Retina (tissue), 1 donor: ENCODE results near the gene NT5C2.
"Not testable (repeated sequence)": the region's sequence is repeated elsewhere in the genome, so short reads cannot be mapped to it uniquely, and the experiment has no call there.

Experiments used
- DNase-seq: peaks from one replicate; pipeline ENCODE4 v3.0.0-alpha.2; 2016

NT5C2 gene

DNA sequence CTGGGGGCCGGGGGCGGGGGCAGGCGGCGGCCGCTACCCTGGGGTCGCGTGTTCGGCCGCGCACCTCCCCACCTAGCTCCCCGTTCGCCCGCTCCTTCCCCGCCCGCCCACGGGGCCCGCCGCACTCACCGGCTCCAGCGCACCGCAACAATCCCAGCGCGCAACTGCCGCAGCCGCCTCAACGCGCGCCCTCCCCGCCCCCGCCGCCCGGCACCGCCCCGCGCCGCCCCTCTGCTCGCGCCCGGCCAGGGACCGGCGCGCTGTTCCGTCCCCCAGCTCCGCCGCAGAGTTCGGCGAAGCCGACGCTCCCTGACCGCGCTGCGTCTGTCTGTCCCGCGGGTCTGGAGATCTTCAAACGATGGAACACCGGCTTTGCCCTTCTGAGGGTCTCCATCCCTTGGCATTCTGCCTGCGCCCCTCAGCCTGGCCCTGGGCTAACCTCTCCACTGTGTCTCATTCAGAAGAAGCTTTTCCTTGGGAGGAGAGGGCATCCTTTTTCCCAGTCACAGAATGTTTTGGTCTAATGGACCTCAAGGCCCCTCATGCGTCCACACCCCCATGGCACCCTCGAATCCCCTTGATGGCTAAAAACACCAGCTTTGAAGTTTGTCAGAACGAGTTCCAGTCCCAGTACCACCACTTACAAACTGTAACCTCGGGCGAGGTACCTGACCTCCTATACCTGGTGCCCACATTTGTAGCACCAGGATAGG, at the start of gene NT5C2:
Gene NT5C2, minus strand, starts transcription at position 166 of the 713 bp plus-strand sequence. CDS start 18,314 bp downstream, outside the sequence.
- peak; percentile 82 for DNase-seq

DNA sequence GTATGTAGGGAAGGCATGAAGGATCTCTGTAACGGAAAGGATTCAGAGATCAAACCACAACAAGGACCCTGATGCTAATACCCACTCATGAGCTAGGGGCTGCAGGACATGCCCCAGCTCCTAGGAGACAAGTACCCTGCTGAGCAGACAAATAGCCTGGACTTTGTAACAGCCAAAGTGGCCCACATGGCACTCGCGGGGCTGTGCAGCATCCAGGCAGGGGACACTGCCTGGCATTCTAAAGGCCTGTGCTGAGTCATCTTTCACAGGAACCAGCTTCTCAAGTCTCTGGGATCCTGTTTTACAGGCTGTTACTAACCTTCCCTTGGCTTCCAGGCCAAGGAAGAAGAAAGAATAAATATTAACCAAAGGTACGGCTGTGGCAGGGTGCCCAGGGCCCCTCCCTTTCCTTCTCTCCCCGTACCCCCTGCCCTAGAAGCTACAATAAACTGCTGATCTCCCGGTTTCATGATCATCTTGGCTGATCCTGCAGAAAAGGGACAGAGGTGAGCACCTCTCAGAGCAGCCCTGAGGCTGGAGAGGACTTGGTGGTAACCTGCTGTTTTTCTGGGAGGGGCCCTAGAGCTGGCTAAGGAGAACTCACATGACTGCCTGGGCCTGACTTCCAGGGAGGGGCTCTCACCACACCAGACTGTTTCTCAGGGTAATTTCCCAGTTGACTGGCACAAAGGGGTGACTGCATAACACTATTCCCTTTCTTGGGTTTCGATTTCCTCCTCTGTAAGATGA, 48.4 kb upstream of the NT5C2 start:
- DNase-seq, result peak; percentile 15

- DNase-seq, result no peak
These were observed 45.6 kb upstream of the NT5C2 start for GRCh38 chr10:103238506-103239252.

DNA sequence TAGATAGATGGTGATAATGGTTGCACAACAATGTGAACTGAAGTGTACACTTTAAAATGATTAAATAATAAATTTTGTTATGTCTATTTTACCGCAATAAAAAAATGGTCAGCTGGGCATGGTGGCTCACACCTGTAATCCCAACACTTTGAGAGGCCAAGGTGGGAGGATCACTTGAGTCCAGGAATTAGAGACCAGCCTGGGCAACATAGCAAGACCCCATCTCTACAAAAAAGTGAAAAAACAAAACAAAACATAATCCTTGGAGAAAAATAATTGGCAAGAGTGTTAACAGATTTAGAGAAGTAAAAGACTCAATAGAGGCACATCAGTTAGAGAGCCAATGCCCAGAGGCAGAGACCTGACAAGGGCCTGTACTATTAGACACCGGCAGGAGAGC, 42.7 kb upstream of the NT5C2 start:
- DNase-seq, result no peak

GRCh38 chr10:103232772-103233488, 39.9 kb upstream of the NT5C2 start:
- DNase-seq, result no peak

DNA sequence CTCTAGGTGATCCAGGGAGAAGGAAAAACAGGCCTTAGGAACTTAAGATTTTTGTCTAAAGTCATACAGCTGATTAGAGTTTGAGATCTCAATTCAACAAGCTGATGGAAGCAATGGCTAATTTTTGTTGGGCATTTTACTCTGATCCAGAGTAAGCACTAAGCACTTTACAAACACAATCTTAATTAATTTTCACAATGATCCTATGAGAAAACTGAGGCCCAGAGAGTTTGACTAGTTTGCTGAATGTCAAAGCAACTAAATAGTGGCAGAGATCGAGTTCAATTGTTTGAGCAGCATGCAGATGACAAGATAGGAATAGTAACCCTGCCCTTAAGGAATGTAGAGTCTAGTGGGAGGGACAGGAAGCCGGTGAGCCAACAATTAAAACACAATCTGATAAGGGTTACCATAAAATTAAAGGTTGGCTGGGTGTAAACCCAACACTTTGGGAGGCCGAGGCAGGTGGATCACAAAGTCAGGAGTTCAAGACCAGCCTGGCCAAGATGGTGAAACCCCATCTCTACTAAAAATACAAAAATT, 39.1 kb upstream of the NT5C2 start:
- DNase-seq, result no peak

- peak; percentile 12 for DNase-seq
These were observed 38.0 kb upstream of the NT5C2 start for GRCh38 chr10:103231047-103231551.

DNA sequence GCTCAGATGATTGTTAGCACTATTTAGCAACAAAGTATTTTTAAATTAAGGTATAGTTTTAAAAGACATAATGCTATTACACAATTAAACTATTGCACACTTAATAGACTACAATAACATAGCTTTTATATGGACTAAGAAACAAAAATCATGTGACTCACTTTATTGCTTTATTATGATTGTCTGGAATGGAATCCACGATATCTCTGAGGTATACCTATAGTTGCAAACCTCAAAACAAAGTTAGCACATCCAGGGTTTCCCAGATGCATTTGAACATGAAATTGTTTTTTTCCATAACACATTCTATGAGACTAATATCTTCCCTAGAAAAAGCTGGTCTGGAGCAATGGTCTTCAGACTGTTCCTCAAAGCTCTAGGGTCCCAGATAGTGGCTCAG, 34.3 kb upstream of the NT5C2 start:
- DNase-seq, result no peak

DNA sequence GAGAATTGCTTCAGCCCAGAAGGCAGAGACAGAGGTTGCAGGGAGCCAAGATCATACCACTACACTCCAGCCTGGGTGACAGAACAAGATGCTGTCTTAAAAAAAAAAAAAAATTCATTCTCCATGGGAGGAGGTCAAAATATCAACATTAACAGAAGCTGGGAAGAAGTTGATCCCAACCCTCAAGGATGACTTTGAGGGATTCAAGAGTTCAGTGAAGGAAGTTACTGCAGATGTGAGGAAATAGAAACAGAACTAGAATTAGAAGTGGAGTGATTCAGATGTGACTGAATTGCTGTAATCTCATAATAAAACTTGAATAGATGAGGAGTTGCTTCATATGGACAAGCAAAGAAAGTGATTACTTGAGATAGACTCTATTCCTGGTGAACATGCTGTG, 32.9 kb upstream of the NT5C2 start:
- DNase-seq, result no peak

DNA sequence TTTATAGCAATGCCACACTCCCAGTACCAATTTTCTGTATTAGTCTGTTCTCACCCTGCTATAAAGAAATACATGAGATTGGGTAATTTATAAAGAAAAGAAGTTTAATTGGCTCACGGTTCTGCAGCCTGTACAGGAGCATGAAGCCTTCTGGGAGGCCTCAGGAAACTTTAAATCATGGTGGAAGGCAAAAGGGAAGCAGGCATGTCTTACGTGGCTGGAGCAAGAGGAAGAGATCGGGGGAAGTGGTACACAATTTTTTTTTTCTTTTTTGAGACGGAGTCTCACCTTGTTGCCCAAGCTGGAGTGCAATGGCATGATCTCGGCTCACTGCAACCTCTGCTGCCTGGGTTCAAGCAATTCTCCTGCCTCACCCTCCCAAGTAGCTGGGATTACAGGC, 31.6 kb upstream of the NT5C2 start:
- not testable (repeated sequence) for DNase-seq

- no peak for DNase-seq
These were observed 31.1 kb upstream of the NT5C2 start for GRCh38 chr10:103224133-103224532.

DNA sequence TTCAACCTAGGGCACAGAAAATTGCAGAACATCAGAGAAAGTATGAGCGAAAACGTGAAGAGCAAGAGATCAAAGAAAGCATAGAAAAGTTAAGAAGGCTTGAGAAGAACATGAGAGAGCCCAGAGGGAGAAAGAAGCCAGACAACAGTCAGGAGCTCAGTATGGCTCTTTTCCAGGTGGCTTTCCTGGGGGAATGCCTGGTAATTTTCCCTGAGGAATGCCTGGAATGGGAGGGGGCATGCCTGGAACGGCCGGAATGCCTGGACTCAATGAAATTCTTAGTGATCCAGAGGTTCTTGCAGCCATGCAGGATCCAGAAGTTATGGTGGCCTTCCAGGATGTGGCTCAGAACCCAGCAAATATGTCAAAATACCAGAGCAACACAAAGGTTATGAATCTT, 23.3 kb upstream of the NT5C2 start:
- DNase-seq, result not testable (repeated sequence)

DNA sequence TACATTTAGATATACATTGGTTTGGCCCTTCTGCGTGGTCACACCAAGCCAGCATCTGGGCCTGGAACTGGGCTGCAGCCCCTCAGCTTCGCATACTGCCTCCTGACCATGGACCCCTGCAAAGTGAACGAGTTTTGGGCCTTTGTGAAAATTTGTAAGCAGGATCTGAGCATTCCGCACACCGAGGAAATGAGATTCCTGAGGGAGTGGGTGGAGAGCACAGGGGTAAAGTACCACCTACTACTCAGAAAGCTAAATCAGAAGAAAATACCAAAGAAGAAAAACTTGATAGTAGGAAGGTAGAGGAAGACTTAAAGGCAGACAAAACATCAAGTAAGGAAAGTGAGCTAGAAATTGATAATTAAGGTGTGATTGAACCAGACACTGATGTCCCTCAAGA, 22.5 kb upstream of the NT5C2 start:
- DNase-seq, result no peak

- DNase-seq, result not testable (repeated sequence)
These were observed 17.2 kb upstream of the NT5C2 start for GRCh38 chr10:103210262-103210661.

- not testable (repeated sequence) for DNase-seq
These were observed 14.6 kb upstream of the NT5C2 start for GRCh38 chr10:103207643-103208042.

DNA sequence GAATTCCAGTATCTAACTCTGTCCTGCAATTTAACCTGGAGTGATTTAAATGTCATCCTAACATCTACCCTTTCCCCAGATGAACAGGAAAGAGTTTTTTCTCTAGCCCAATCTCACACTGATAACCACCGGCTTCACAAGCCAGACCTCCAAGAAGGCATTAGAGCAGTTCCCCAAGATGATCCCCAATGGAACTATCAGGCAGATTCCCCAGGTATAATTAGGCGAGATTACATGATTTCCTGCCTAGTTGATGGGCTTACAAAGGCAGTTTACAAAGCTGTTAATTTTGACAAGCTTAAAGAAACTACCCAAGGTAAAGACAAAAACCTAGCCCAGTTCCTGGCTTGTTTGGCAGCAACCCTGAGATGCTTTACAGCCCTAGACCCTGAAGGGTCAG, 14.1 kb upstream of the NT5C2 start:
- DNase-seq, result no peak

DNA sequence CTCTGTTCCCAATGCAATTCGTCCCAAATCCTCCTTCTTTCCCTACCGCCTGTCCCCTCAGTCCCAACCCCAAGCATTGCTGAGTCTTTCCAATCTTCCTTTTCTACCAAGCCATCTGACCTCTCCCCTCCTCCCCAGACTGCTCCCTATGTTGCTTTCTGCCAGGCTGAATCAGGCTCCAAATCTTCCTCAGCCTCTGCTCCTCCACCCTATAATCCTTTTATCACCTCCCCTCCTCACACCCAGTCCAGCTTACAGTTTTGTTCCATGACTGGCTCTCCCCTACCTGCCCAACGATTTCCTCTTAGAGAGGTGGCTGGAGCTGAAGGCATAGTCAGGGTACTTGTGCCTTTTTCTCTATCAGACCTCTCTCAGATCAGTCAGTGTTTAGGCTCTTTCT, 13.6 kb upstream of the NT5C2 start:
- DNase-seq, result not testable (repeated sequence)

GRCh38 chr10:103205401-103205800, 12.3 kb upstream of the NT5C2 start:
- DNase-seq, result not testable (repeated sequence)

DNA sequence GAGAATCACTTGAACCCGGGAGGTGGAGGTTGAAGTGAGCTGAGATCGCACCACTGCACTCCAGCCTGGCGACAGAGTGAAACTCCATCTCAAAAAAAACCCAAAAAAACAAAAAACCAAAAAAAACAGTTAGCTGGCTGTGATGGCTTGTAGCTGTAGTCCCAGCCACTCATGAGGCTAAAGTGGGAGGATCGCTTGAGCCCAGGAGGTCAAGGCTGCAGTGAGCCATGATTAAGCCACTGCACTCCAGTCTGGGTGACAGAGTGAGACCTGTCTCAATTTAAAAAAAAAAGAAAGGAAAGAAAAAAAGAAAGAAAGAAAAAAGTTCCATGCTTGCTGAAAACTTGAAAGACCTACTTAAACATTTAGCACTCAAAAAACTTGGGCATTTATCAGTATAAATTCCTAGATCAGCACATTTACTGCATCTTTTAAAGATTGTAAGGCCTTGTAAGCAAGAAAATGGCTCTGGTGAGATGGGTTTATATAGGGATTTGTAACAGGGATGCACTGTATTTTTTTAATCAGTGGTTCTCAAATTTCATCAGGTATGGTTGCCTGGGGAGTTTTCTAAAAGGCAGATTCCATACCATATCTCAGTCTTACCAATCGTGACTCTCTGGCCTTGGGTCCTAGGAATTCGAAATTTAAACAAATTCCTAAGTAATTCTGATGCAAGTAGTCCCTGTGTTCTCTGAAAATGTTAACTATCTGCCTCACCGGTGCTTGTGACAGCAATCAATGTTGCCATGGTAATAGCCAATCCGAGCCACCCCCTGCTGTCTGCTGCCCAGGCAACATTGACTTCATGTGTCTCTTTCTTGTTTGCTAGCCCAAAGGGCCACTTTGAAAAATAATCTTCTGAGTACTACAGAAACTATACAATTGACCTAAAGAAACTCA, 11.5 kb upstream of the NT5C2 start:
- peak; percentile 45 for DNase-seq

DNA sequence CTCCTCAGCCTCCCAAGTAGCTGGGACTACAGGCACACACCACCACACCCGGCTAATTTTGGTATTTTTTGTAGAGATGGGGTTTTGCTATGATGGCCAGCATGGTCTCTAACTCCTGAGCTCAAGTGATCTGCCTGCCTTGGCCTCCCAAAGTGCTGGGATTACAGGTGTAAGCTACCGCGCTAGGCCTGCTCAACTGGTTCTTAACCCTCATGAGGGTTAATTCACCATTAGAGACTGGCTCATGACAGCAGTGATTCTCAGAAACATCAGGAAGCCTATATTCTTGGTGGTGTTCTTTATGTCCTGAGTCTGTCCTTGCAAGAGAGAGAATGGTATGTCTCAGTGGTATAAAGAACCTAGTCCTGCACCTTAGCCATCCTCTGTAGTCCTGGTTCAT, 10.4 kb upstream of the NT5C2 start:
- no peak for DNase-seq

DNA sequence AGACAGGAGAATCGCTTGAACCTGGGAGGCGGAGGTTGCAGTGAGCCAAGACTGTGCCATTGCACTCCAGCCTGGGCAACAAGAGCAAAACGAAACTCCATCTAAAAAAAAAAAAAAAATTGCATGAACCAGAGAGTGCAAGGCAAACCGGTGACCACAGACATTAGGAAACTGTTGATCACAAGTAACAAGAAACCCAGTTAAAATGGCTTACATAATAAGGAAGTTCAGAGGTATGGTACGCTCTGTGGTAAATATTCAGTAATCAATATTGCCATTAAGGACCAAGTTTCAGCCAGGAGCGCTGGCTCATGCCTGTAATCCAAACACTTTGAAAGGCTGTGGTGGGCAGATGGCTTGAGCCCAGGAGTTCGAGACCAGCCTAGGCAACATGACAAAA, 9.2 kb upstream of the NT5C2 start:
- DNase-seq, result no peak
